ENCODE data around the gene DIP2C.
"Not testable (repeated sequence)": the region's sequence is repeated elsewhere in the genome, so short reads cannot be mapped to it uniquely, and the experiment has no call there.

DIP2C gene

GRCh38 chr10:338171-339037 is 351.1 kb downstream of the DIP2C start:
- DNase-seq = no peak

- DNase-seq = no peak
Observed at GRCh38 chr10:336247-336646, 353.2 kb downstream of the DIP2C start.

- DNase-seq = no peak
Observed at GRCh38 chr10:335151-335800, 354.2 kb downstream of the DIP2C start.

DNA sequence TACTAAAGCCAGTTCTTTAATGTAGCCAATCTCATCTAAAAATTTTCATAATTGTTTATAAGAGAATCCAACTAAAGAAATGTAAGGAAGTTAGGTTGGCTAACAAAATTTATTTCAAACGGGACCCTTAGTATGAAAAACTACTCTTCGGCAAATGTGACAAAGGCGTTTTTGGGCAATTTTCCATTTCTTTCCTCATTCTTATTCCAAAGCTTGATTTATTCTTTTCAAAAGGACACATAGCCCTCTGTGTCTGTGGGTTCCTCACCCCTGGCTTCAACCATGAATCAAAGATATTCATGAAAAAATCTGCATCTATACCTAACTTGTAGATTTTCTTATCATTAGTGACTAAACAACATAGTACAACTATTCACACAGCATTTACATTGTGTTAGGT is 358.3 kb downstream of the DIP2C start:
- no peak for DNase-seq

DNA sequence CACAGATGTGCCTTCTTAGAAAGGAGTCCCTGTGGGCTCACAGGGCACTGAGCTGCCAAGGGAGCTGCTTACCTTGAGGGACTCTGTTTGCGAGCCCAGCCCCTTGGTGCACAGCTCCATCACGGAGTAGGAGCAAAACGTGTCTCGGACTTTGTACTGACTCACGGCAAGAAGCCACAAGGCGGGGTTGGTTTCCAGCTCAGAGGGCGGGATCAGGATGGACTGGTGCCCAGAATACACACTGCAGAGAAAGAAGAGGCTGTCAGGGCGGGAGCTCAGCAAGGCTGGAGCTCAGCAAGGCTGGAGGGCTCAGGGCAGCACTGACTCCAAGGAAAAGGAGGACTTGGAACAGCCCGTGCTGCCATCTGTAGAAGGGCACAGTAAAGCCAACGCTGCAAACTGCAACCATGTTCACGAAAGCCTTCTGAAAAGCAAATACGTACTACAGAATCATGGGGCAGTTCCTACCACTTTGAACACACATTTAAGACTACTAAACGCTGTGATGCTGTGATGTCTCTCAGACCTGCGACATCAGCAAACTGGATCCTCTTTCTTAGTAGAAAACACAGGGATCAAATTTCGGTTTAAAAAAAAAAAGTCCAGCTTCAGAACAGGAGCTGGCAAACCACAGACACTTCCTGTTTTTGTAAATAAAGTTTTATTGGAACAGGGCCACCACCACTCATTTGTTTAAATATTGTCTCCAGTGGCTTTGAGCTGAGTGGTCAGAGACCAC is 359.9 kb downstream of the DIP2C start:
- peak; percentile 81 for DNase-seq

DNA sequence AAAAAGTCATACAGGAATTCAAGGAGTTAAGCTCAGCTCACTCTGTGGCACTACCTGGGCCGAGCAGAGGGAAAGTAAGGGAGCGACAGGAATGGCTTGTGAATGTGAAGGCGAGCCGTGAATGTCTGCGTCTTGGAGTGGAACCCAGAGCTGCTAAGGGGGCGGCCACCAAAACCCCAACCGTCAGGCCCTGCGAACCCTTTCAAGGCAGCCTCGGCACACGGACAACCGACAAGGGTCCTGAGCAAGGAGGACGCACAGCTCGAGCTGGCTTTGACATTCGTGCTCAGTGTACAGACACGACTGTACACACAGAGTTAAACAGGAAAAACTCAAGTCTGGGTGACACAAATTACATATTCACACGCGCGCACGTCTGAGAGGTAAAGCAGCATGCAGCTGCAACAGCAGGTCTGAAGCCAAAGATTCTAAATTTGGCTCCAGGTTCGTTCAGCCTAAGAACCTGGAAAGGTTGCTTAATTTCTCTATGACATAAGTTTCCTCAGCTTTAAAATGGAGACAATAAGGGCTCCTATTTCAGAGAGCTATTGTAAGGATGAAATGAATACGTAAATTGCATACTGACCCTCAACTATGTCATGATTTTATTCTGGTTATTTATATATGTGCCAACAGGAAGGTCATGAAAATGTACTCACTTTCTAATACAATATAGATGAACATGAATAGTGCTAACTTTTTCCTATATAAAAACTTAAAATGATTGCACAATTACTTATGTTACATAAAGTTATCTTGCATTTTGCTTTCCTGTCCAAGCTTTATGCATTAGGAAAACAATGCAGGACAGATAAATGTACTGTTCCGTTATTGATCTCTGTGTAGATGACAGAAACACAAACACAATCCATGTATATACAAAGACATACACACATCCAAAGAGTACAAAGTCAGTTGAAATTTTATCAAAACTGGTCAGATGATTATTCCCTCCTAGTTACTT is 361.3 kb downstream of the DIP2C start:
- DNase-seq = no peak

DNA sequence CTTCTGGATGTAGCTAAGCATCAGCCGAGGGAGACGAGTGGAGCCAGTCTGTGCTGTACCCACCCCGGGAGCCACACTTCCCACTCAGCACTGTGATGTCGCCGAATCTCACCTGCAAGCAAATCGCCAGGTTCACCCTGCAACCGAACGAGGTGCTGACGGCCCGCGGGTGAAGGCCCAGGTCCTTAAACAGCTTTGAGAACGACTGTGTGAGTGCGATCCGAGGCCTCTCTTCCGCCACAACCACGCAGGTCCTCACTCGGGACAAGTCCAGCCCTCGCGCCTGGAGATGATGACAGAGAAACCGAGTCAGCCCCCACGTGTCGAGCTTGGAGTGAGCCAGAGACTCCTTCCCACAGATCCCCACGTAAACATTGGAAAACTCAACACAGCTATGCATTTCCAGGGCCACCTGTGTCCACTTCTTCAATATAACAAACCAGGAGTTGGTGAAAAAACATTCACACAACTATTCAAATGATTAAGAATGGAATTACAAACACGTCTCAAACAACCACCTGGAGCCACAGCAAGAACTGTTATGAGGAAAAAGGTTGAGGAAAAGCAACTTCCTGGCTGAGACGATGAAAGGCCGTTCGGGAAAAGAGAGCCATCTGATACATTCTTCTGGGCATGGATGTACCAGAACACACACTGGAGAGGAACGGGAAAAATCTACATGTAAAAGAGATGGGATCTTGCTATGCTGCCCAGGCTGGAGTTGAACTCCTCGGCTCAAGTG is 362.4 kb downstream of the DIP2C start:
- DNase-seq = no peak

DNA sequence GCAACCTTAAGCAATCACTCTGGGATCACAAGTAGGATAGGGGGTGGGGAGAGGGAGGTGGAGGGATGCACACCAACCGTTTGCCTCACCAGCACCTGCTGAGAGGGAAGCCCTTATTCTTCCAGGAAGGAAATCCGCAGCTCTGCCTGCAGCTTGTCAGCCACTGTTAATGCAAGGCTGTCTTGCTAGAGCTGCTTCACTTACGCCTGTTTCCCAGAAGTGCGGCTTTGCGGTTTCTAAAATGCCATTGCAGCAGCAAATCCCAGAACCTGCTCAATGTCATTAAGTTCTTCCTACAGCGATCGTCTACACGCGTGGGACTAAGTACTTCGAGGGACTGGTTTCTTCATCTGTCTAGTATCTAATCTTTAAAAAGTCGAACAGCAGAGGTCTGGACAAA is 363.1 kb downstream of the DIP2C start:
- DNase-seq = no peak

DNA sequence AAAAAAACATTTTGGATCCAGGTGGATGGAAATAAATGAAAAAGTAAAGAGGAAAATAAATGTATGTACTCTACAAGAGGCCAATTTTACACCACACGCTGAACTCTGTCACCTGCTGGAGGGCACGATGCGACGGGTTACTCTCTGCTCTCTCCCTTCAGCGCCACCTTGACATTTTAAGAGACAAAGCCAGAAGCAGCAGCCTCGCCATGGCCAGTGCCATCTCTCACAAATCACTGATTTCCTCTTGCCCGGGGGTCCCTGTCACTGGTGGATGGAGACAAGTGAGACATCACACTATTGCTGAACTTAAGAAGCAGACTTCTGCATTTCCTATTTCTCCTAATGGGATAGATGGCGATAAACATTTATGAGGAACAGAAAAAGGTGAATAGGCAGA is 364.2 kb downstream of the DIP2C start:
- DNase-seq = no peak

DNA sequence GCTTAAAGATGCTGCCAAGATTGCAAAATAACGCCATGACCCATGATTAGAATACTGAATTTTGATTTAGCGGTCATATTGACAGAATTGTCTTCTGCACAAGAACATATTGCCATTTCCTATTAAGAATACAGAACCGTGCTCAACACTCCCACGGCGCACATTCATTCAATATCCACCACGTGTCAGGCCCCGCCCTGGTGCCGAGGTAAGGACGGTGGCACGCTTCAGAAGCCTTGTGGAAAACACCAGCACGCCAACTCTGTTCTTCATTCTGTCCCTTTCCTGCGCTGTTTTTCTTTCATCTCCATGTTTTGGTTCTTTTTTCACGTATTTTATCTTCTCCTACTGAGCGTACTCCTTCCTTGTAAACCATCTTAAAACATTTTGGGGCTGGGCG is 364.9 kb downstream of the DIP2C start:
- DNase-seq = no peak

GRCh38 chr10:323651-324293 is 365.7 kb downstream of the DIP2C start:
- DNase-seq = peak; percentile 78

- DNase-seq = not testable (repeated sequence)
Observed at GRCh38 chr10:323046-323445, 366.4 kb downstream of the DIP2C start.

DNA sequence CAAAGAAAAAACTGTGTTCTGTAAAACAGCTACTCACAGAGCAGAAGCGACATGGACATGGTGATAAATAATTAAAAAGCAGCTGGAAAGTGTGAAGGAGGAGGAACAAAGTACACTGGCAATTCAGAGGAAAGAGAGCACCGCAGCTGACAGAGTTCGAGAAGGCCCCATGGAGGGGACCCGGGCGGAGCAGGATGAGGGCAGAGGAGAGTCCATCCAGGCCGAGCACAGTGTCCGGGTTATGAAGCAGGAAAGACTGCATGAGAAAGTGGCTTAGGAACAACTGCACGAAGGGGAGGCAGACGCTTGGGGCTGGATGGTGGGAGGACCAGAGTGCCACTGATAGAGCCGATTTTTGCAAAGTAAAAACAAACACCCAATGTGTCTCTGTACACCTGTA is 368.7 kb downstream of the DIP2C start:
- no peak for DNase-seq

DNA sequence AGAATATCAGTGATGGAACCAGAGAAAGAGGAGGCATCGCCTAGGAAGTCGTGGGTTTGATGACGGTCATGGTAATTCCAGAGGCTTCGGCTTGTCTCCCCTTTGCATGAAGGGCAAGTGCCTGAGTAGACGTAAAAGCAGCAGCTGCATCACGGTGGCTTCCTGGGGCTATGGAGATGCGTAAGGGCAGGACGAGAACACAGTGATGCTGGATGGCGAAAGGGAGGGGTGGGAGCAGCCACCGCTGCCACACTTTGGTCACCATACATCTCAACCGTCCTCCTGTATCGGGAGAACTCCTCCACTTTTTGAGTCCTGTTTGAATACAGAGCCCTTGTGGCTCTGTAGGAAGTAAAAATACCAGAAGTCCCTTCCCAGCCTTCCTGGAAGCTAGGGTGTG is 371.5 kb downstream of the DIP2C start:
- no peak for DNase-seq

DNA sequence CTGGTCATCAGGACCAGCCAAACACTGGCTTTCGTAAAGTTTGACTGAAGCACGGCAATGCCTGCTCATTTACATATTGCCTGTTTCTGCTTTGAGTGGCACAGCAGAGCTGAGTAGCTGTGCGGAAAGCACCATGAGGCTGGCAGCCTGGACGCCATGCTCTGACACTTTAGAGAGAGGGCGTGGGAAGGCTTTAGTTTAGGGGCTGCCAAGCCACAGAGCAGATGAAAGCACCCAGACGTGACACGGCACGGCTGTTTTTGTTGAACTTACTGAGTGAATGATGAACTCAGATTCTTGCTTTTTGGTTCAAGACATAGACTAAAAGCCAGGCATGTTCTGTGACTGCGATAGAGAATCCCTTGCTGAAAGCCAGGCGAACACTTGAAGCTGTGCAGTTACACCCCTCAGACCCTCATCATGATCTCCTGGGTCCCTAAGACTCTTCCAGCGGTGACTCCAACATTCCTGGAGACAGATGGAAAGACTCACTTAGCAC is 372.1 kb downstream of the DIP2C start:
- no peak for DNase-seq

DNA sequence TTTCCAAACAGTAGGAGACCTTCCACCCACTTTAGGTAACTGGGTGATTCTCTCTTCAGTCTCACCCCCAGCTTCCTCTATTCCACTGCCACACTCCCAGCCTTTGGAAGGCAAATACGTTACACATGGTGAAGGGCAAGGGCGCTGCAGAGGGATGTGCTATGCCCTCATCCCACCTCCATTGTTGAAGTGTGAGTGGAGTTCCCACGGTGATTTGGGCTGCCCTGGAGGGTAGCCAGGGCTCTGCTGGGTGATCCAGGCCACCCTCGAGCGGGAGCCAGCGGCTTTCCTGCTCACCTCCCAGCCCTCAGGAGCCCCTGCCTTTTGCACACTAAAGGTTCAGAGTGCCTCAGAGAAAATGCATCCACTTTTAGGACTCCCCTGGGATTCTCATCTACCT is 373.1 kb downstream of the DIP2C start:
- DNase-seq = no peak

DNA sequence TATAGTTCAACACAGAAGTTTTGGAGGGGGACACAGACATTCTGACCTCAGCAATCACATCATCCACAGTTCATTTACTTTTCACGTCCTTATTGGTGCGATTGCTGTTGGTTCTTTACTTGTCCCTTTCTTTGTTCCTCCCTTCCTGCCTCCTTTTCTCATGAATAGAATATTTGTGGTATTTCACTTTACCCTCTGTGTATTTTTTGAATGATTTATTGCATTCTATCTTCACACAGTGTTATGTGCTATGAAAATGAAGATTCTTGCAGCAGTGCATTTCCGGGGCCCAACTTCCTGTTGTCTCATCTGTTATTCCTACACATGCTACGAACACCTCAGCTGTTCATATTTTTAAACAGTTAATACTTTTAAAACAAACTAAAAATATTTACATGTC is 374.6 kb downstream of the DIP2C start:
- DNase-seq = no peak

DNA sequence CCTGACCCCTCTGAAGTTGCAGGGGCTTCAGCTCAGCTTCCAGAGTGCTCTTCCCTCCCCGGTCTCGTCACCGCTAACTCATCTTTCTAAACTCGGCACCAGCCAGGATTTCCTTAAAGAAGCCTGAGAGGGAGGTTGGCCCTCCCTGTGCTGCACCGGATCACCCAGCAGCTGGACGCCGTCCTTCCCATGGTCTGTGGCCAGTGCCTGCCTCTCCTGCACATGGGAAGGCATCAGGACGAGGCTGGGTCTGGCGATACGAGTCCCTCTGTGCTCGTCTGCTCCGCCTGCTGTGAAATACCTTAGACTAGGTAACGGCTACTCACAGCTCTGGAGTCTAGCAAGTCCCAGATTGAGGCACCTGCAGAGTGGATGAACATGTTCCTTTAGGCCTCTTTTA is 375.1 kb downstream of the DIP2C start:
- DNase-seq = no peak

DNA sequence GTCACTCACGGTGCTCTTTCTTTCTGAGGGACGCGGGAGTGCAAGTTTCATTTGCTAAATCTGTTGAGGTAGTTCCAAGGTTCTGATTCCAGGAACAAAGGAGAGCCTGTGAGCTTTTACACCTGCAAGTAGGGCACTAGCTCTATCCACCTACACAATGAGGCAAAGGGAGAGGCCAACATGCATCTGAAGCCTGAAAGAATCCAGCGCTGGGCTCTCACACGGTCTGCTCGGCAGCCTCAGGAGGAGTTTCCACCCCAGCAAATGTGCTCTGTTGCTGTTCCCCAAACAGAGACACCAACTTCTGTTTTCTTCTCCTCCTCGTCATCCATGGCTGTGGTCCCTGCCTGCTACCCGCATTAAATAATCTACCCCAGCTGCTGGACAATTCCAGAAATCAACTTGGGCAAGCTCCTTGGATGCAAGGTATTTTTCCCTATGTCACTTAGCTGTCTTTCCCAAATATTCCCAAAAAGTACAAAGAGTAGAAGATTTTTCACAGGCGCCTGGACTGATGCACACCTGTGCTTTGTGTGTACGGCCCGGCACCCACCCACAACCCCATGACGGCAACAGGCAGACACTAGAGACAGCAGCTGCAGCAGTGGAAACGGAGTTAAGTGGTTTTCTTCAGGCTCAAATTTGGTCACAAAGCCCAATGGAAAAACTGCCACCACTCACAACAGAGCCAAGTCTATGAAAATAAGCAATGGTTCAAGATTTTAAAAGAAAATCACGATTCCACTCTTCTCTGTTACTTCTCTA is 377.4 kb downstream of the DIP2C start:
- DNase-seq = no peak

GRCh38 chr10:310976-311639 is 378.4 kb downstream of the DIP2C start:
- DNase-seq = no peak
